ENCODE results near the gene MC4R. TPM values are rescaled to one million over a fixed set of nuclear protein-coding genes. Genes with fewer than 3 reads are reported as not detected.

Gene MC4R
- total RNA-seq, 4 donors from 2014 or later: not detected

GRCh38 chr18:60350150-60350549 lies 22.4 kb downstream of the MC4R start:
- intact Hi-C loops (cut with DNase I; ENCODE audit: low total_unique reads): no loop called here
- no peak for DNase-seq (ENCODE audit: low spot score in 2 of 2)
- WGBS, 2 donors: 53 to 56% methylated on average over 1 of the region's 1 CpG
- TF ChIP-seq, protein P1, sequence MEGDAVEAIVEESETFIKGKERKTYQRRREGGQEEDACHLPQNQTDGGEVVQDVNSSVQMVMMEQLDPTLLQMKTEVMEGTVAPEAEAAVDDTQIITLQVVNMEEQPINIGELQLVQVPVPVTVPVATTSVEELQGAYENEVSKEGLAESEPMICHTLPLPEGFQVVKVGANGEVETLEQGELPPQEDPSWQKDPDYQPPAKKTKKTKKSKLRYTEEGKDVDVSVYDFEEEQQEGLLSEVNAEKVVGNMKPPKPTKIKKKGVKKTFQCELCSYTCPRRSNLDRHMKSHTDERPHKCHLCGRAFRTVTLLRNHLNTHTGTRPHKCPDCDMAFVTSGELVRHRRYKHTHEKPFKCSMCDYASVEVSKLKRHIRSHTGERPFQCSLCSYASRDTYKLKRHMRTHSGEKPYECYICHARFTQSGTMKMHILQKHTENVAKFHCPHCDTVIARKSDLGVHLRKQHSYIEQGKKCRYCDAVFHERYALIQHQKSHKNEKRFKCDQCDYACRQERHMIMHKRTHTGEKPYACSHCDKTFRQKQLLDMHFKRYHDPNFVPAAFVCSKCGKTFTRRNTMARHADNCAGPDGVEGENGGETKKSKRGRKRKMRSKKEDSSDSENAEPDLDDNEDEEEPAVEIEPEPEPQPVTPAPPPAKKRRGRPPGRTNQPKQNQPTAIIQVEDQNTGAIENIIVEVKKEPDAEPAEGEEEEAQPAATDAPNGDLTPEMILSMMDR (IDR thresholded peaks at IDR 0.05): no peak
- TF ChIP-seq POLR2A (IDR thresholded peaks at IDR 0.05): no peak
- H3K4me3 ChIP-seq (ENCODE audit: low read depth, poor library complexity, severe bottlenecking): no peak overlapping the region

- no peak for DNase-seq (ENCODE audit: low spot score in 2 of 2)
- H3K4me3 ChIP-seq (ENCODE audit: low read depth, poor library complexity, severe bottlenecking): no peak overlapping the region
- no peak for TF ChIP-seq POLR2A (IDR thresholded peaks at IDR 0.05)
- 88 to 91% methylated on average over 4 of the region's 4 CpGs for WGBS, 2 donors
- intact Hi-C loops (cut with DNase I; ENCODE audit: low total_unique reads): no loop called here
These were observed 25.0 kb downstream of the MC4R start for GRCh38 chr18:60347526-60348045.

DNA sequence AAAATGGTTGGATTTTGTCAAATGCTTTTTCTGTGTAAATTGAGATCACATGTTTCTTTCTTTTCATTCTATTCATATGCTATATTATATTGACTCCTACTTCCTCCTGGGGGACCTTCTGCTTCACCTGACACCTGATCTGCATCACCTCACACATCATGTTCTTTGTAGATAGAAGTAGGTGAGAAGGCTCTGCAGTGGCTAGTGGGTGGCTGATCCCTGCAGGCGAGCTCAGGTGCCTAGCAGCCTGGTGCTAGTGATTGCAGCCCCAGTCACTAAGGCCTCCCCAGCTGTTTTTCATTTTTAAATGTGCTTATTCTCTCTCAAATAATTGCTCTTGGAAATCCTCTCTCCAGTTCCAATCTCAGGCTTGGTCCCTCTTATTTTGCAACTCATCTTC lies 33.6 kb downstream of the MC4R start:
- WGBS, 2 donors: 64 to 65% methylated on average over 1 of the region's 1 CpG
- TF ChIP-seq POLR2A (IDR thresholded peaks at IDR 0.05): no peak
- no peak for DNase-seq (ENCODE audit: low spot score in 2 of 2)
- intact Hi-C loops (cut with DNase I; ENCODE audit: low total_unique reads): no loop called here
- H3K4me3 ChIP-seq (ENCODE audit: low read depth, poor library complexity, severe bottlenecking): no peak overlapping the region

DNA sequence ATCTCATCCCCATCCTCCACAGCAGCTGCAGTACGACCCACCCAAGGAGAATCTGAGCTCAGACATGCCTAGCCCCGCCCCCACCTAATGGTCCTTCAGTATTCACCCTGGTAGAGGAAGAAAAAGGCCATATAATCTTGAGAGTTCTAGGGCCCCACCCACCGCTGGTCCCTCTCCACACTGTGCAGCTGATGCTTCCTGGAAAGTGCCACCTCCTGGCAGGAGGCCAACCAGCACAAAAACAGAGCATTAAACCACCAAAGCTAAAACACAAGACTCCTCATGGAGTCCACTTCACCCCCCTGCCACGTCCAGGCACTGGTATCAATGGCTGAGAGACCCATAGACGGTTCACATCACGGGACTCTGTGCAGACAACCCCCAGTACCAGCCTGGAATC lies 40.7 kb downstream of the MC4R start:
- DNase-seq (ENCODE audit: low spot score in 2 of 2): no peak
- intact Hi-C loops (cut with DNase I; ENCODE audit: low total_unique reads): no loop called here
- no peak for TF ChIP-seq POLR2A (IDR thresholded peaks at IDR 0.05)
- TF ChIP-seq, protein P1 (IDR thresholded peaks at IDR 0.05): no peak
- WGBS, 2 donors: 81 to 84% methylated on average over 4 to 6 of the region's 6 CpGs
- H3K4me3 ChIP-seq (ENCODE audit: low read depth, poor library complexity, severe bottlenecking): no peak overlapping the region

DNA sequence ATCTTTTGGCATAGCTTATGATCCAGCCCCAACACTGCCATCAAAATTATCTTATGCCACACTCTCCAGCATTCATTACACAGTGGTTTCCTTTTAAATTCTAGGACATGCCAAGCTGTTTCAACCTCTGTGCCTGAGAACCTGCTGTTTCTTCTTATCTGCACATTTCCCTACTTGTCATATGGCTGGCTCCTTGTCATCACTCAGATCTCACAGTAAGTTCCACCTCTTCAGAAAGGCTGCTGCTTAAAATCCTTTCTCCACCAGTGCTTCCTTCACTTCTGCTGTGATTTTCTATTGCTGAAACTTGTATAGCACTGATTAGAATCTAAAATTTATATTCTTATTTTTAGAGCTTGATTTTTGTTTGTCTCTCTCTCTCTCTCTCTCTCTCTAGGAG lies 43.4 kb downstream of the MC4R start:
- DNase-seq (ENCODE audit: low spot score in 2 of 2): no peak
- intact Hi-C loops (cut with DNase I; ENCODE audit: low total_unique reads): no loop called here
- H3K4me3 ChIP-seq (ENCODE audit: low read depth, poor library complexity, severe bottlenecking): no peak overlapping the region
- TF ChIP-seq, protein P1 (IDR thresholded peaks at IDR 0.05): no peak
- TF ChIP-seq POLR2A (IDR thresholded peaks at IDR 0.05): no peak

GRCh38 chr18:60327880-60328279 lies 44.7 kb downstream of the MC4R start:
- 92 to 95% methylated on average over 2 of the region's 2 CpGs for WGBS, 2 donors

GRCh38 chr18:60322591-60322990 lies 50.0 kb downstream of the MC4R start:
- no peak overlapping the region for H3K4me3 ChIP-seq (ENCODE audit: low read depth, poor library complexity, severe bottlenecking)
- no peak for DNase-seq (ENCODE audit: low spot score in 2 of 2)

More at GRCh38 chr18:60327880-60328279, 44.7 kb downstream of the MC4R start:
- H3K4me3 ChIP-seq (ENCODE audit: low read depth, poor library complexity, severe bottlenecking): no peak overlapping the region
- DNase-seq (ENCODE audit: low spot score in 2 of 2): no peak
- TF ChIP-seq, protein P1 (IDR thresholded peaks at IDR 0.05): no peak
- intact Hi-C loops (cut with DNase I; ENCODE audit: low total_unique reads): no loop called here

More at GRCh38 chr18:60322591-60322990, 50.0 kb downstream of the MC4R start:
- no peak for TF ChIP-seq POLR2A (IDR thresholded peaks at IDR 0.05)
- TF ChIP-seq, protein P1 (IDR thresholded peaks at IDR 0.05): no peak
- intact Hi-C loops (cut with DNase I; ENCODE audit: low total_unique reads): no loop called here

All from lower leg skin (tissue), 4 donors.